ENCODE data around the gene KIAA0040. TPM values are rescaled to one million over a fixed set of nuclear protein-coding genes. Genes with fewer than 3 reads are reported as not detected.

The KIAA0040 gene
- 16.8 TPM for total RNA-seq

GRCh38 chr1:175192630-175193526, at the start of gene KIAA0040:
Gene KIAA0040, minus strand, starts transcription at chr1:175192776. Its CDS starts 31,763 bp downstream, at chr1:175161013.
- ATAC-seq, result peak; percentile 92
- intact Hi-C loops (cut with DNase I), result no loop called here
- peak; percentile 84 for DNase-seq (ENCODE audit: low spot score)

- intact Hi-C loops (cut with DNase I), result no loop called here
- no peak for DNase-seq (ENCODE audit: low spot score)
- no peak for ATAC-seq
Measured at GRCh38 chr1:175237389-175237788, 44.8 kb upstream of the KIAA0040 start.

GRCh38 chr1:175234639-175235038, 42.1 kb upstream of the KIAA0040 start:
- intact Hi-C loops (cut with DNase I), result no loop called here
- DNase-seq (ENCODE audit: low spot score), result no peak
- no peak for ATAC-seq

GRCh38 chr1:175232335-175232734, 39.8 kb upstream of the KIAA0040 start:
- intact Hi-C loops (cut with DNase I), result no loop called here
- no peak for DNase-seq (ENCODE audit: low spot score)
- no peak for ATAC-seq

GRCh38 chr1:175225805-175226129, 33.2 kb upstream of the KIAA0040 start:
- no peak for DNase-seq (ENCODE audit: low spot score)
- intact Hi-C loops (cut with DNase I), result no loop called here
- ATAC-seq, result no peak

GRCh38 chr1:175222296-175222938, 29.8 kb upstream of the KIAA0040 start:
- DNase-seq (ENCODE audit: low spot score) (no peak), ATAC-seq (no peak)
- intact Hi-C loops (cut with DNase I), result no loop called here

GRCh38 chr1:175221557-175222175, 29.1 kb upstream of the KIAA0040 start:
- no peak for DNase-seq (ENCODE audit: low spot score)
- intact Hi-C loops (cut with DNase I), result no loop called here
- ATAC-seq, result peak; percentile 70

GRCh38 chr1:175220853-175221556, 28.4 kb upstream of the KIAA0040 start:
- DNase-seq (ENCODE audit: low spot score) (no peak), ATAC-seq (peak; percentile 16)
- intact Hi-C loops (cut with DNase I), result no loop called here

GRCh38 chr1:175219774-175220173, 27.2 kb upstream of the KIAA0040 start:
- no peak for ATAC-seq
- DNase-seq (ENCODE audit: low spot score), result no peak
- intact Hi-C loops (cut with DNase I), result no loop called here

GRCh38 chr1:175218786-175219434, 26.3 kb upstream of the KIAA0040 start:
- ATAC-seq, result no peak
- intact Hi-C loops (cut with DNase I), result no loop called here
- no peak for DNase-seq (ENCODE audit: low spot score)

GRCh38 chr1:175217721-175218531, 25.4 kb upstream of the KIAA0040 start:
- no peak for DNase-seq (ENCODE audit: low spot score)
- intact Hi-C loops (cut with DNase I), result no loop called here
- ATAC-seq, result no peak

- intact Hi-C loops (cut with DNase I), result no loop called here
- ATAC-seq, result no peak
- no peak for DNase-seq (ENCODE audit: low spot score)
Measured at GRCh38 chr1:175216444-175216843, 23.9 kb upstream of the KIAA0040 start.

GRCh38 chr1:175211656-175212055, 19.1 kb upstream of the KIAA0040 start:
- intact Hi-C loops (cut with DNase I), result no loop called here
- no peak for ATAC-seq
- no peak for DNase-seq (ENCODE audit: low spot score)

- no peak for DNase-seq (ENCODE audit: low spot score)
- ATAC-seq, result no peak
- intact Hi-C loops (cut with DNase I), result no loop called here
Measured at GRCh38 chr1:175210744-175211143, 18.2 kb upstream of the KIAA0040 start.

GRCh38 chr1:175209493-175209921, 16.9 kb upstream of the KIAA0040 start:
- ATAC-seq, result no peak
- intact Hi-C loops (cut with DNase I), result no loop called here
- DNase-seq (ENCODE audit: low spot score), result no peak

GRCh38 chr1:175208773-175209492, 16.4 kb upstream of the KIAA0040 start:
- no peak for DNase-seq (ENCODE audit: low spot score)
- intact Hi-C loops (cut with DNase I), result no loop called here
- peak; percentile 42 for ATAC-seq

- intact Hi-C loops (cut with DNase I), result no loop called here
- no peak for DNase-seq (ENCODE audit: low spot score)
- ATAC-seq, result no peak
Measured at GRCh38 chr1:175207971-175208370, 15.4 kb upstream of the KIAA0040 start.

- no peak for ATAC-seq
Measured at GRCh38 chr1:175206687-175207086, 14.1 kb upstream of the KIAA0040 start.

More at GRCh38 chr1:175206687-175207086, 14.1 kb upstream of the KIAA0040 start:
- no peak for DNase-seq (ENCODE audit: low spot score)
- intact Hi-C loops (cut with DNase I), result no loop called here

Measured in sciatic nerve (tissue), 2 donors.